GM12874 (cell line): Measurements from ENCODE around the gene ENKUR.

Source experiments
- TF ChIP-seq, protein P1 (sequence below): IDR thresholded peaks from 2 replicates; pipeline ENCODE4 v1.5.1; 2011; ENCODE audit warnings: low read depth, mild to moderate bottlenecking, control low read depth, low read length, moderate library complexity; ENCODE audit not compliant: insufficient read depth

Gene ENKUR

GRCh38 chr10:24973163-24973562 lies 42.8 kb downstream of the ENKUR start:
- TF ChIP-seq, protein P1, sequence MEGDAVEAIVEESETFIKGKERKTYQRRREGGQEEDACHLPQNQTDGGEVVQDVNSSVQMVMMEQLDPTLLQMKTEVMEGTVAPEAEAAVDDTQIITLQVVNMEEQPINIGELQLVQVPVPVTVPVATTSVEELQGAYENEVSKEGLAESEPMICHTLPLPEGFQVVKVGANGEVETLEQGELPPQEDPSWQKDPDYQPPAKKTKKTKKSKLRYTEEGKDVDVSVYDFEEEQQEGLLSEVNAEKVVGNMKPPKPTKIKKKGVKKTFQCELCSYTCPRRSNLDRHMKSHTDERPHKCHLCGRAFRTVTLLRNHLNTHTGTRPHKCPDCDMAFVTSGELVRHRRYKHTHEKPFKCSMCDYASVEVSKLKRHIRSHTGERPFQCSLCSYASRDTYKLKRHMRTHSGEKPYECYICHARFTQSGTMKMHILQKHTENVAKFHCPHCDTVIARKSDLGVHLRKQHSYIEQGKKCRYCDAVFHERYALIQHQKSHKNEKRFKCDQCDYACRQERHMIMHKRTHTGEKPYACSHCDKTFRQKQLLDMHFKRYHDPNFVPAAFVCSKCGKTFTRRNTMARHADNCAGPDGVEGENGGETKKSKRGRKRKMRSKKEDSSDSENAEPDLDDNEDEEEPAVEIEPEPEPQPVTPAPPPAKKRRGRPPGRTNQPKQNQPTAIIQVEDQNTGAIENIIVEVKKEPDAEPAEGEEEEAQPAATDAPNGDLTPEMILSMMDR = no peak

DNA sequence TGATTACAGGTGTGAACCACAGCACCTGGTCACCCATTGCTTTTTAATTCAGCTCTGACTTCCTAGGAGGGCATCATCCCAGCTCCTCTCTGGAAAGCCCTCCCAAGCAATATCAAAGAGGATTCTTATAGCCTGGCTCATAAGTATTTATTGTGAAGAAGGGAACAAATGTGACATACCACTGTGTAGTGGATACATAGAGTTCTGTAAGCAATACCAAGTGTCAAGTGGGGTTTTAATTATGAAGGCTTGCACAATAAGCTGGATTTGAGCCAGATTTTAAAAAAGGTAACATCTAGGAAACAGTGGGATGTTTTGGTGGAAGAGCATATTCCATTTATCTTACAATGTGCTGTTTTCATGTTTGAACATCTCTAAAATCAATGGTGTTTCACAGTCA lies 44.6 kb downstream of the ENKUR start:
- TF ChIP-seq, protein P1 = no peak

GRCh38 chr10:24969841-24970281 lies 46.1 kb downstream of the ENKUR start:
- TF ChIP-seq, protein P1 = no peak

- TF ChIP-seq, protein P1 = no peak
Measured at GRCh38 chr10:24968349-24968748, 47.6 kb downstream of the ENKUR start.

- TF ChIP-seq, protein P1 = no peak
Measured at GRCh38 chr10:24966962-24967481, 48.9 kb downstream of the ENKUR start.

DNA sequence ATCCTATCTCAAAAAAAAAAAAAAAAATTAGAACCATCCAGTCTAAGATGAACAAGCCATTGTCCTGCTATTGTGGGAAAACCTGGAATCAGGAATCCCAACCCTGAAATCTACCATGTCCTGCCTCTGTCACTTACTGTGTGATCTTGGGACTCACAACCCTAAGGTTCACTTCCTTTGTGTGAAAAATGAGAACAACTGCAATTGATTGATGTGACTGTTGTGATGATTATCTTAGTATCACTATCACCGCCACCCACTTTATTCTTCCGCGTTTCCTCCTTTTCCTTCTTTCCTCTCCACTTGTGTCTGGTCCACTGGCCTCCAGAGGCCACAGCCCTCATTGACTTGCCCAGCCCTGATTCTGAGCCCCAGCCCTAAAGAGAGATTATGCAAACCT lies 50.9 kb downstream of the ENKUR start:
- TF ChIP-seq, protein P1 = no peak

DNA sequence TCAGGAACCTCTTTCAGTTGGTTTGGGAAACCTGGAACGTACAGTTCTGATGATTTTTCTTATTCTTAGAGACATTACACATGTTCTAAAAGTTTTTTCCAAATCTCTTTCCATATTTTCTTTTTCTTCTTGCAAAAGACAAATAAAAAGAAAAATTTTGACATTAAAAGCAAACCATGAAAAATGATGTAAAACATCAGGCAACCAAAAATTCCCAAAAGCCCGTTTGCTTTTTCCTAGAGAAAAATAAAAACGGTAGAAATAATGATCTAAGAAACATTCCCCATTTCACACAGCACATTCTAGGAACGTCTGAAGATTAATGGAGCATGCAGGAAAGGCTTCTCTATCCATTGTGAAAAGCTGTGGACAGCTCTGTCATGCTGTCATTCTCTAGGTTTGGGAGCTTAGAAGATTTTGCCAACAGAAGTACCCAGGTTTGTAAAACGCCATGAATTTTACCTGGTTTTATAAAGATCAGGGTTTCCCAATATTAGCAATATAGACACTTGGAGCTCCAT lies 52.4 kb downstream of the ENKUR start:
- TF ChIP-seq, protein P1 = no peak

DNA sequence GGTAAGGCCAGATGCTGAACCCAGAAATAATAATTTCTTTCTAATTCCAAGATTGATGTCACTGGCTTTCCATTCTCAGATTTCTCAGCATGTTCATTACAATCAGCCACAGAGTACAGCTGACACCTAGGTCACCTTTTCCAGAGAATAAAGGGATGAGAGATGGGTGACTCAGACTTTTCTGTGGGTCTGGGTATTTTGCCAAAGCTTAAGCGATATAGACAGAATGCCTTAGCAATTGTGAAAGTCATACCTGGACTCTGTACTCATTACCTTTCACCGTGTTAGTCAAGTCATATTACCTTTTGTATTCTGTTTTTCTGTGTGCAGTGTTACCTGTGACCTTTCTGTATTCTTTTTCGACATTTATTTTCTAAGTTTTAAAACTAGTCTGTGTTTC lies 53.0 kb downstream of the ENKUR start:
- TF ChIP-seq, protein P1 = no peak
